ENCODE data around the gene SLC2A11. TPM values are rescaled to one million over a fixed set of nuclear protein-coding genes. Genes with fewer than 3 reads are reported as not detected.

The SLC2A11 gene, protein sequence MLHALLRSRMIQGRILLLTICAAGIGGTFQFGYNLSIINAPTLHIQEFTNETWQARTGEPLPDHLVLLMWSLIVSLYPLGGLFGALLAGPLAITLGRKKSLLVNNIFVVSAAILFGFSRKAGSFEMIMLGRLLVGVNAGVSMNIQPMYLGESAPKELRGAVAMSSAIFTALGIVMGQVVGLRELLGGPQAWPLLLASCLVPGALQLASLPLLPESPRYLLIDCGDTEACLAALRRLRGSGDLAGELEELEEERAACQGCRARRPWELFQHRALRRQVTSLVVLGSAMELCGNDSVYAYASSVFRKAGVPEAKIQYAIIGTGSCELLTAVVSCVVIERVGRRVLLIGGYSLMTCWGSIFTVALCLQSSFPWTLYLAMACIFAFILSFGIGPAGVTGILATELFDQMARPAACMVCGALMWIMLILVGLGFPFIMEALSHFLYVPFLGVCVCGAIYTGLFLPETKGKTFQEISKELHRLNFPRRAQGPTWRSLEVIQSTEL
- total RNA-seq, result 9.4 and 9.6 TPM in 2 replicates

DNA sequence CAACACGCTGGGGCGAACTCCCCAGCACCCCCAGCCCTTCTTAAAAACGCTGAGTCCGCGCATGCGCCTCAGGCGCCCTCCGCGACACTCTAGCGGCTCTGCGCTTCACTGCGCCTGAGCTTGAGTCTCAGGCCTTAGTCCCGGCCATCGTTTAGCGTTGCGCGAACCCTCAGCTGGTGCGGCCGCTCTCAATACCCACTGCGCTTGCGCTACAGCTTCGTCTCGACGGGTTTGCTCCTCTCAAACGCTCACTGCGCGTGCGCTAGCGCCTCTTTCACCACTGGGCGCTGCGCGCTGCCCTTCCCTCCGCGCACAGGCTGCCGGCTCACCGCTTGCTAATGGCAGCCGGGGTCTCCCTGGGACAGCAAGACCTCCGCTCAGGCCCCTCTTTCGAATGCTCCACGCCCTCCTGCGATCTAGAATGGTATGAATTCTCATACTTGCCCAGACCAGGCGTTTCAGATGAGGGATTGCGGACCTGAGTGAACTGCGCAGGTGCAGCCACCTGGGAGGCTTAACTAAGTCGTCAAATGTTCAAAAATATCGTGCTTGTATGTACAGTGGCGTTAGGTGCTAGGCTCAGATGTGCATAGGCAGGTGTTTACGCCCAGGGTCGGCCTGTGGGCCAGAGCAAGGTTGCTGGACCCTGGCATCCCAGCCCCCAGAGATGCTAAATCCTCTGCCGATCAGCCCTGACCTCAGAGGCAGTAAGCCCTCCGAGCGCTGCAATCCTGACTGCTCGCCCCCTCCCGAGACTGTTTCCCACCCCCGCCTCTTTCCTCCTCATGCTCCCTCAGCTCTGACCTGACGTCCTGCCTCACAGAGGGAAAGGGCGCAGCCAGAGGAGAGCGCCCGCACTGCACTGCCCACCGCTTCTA lies at the start of gene SLC2A11:
SLC2A11 (plus strand) TSS at position 270 of the 878 bp plus-strand sequence; CDS start at position 395, 125 bp downstream.
- Mint-ChIP-seq H3K9me3 (no peaks in the 10 kb centered on the region), H3K27me3 (ENCODE audit: low read depth) (peaks cover 5% of the 10 kb centered on the region), H3K4me1 (ENCODE audit: low read depth) (peaks cover 16% of the 10 kb centered on the region), H3K36me3 (ENCODE audit: low read depth) (no peaks in the 10 kb centered on the region), H3K27ac (peak within 1 kb of the TSS; percentile 86), H3K4me3 (ENCODE audit: low read depth) (peak within 1 kb of the TSS; percentile 87)
- DNase-seq (ENCODE audit: low spot score), result peak; percentile 94
- intact Hi-C loops (cut with micrococcal nuclease), result loop anchor here (2.0 kb wide), 3 partner anchors 19 to 57 kb away; partner anchors contain the start of genes DERL3 and MIF

DNA sequence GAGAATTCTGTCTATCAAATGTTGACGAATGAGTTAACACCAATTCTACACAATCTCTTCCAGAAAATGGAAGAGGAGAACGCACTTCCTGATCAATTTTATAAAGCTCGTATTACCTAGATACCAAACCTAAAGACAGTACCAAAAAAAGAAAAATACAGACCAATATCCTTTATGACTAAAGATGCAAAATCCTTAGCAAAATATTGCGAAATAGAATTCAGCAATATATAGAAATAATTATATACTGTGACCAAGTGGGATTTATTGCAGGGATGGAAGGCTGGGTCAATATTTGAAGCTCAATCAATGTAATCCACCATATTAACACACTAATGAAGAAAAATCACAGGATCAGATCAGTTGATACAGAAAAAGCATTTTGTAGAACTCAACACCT lies 45.3 kb upstream of the SLC2A11 start:
- Mint-ChIP-seq H3K9me3 (no peaks in the 10 kb centered on the region), H3K27me3 (ENCODE audit: low read depth) (no peaks in the 10 kb centered on the region), H3K4me1 (ENCODE audit: low read depth) (peaks cover 8% of the 10 kb centered on the region), H3K27ac (no peak overlapping the region), H3K4me3 (ENCODE audit: low read depth) (no peak overlapping the region), H3K36me3 (ENCODE audit: low read depth) (peaks cover 55% of the 10 kb centered on the region)
- no peak for DNase-seq (ENCODE audit: low spot score)
- intact Hi-C loops (cut with micrococcal nuclease), result no loop called here

DNA sequence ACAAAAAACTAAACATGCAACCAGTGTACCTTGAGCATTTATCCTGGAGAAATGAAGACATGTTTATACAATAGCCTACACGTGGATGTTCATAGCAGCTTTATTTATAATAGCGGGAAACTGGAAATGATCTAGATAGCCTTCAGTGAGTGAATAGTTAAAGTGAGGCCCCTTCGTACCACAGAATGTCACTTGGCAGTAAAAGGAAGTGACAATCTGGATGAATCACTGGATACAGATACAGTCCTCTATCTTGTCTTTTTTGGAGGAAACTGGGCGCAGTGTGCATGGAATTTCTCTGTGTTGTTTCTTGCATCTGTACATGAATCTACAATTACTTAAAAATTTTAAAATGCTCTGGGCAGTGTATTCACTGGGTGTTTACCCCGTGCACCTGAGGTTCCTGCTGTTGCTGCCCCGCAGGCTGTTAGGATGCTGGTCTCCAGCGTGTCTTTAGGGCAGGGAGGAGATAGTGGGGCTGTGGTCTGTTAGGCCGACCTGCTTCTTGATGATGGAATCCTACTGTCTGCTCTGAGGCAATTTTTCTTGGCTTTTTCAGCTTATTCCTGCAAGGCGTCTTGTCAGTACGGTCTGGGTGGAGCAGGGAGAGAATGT lies 42.0 kb upstream of the SLC2A11 start:
- no peak overlapping the region for H3K4me3 Mint-ChIP-seq (ENCODE audit: low read depth)
- no peaks in the 10 kb centered on the region for H3K9me3 Mint-ChIP-seq
- intact Hi-C loops (cut with micrococcal nuclease), result no loop called here
- H3K27me3 Mint-ChIP-seq (ENCODE audit: low read depth), result no peaks in the 10 kb centered on the region
- H3K36me3 Mint-ChIP-seq (ENCODE audit: low read depth), result peaks cover 68% of the 10 kb centered on the region
- H3K27ac Mint-ChIP-seq, result no peak overlapping the region
- H3K4me1 Mint-ChIP-seq (ENCODE audit: low read depth), result peaks cover 19% of the 10 kb centered on the region
- no peak for DNase-seq (ENCODE audit: low spot score)

DNA sequence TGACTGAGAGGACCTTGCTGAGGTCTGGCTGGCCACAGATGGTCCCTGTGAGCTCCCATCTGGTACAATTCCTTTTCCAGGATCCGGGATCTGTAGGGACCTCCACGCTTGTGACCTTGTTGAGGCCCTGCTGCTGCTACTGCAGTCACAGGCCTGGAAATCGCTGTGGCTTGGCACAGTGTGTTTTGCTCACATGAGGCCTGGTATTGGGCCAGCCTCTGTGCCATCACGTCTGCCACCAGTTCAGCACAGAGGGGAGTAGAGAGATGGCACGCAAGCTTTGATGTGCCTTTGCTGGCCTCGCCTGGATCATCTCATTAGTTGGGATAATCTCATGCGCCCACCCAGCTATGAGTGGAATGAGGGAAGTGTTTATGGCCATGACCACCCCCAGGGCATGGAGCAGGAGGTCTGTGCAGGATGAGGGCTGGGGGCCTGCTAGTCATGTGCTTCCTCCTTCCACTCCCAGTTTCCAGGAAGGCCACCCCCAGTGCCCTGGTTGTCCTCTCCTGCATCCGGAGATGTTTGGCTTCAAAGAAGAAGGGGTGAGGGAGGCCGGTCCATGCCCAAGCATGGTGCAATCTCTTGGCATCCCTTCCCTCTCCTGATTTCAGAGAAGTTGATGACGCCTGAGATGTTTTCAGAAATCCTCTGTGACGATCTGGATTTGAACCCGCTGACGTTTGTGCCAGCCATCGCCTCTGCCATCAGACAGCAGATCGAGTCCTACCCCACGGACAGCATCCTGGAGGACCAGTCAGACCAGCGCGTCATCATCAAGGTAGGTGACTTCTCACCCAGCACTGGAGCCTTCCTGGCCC lies 41.3 kb upstream of the SLC2A11 start:
- no peaks in the 10 kb centered on the region for H3K27me3 Mint-ChIP-seq (ENCODE audit: low read depth)
- intact Hi-C loops (cut with micrococcal nuclease), result no loop called here
- no peak overlapping the region for H3K4me3 Mint-ChIP-seq (ENCODE audit: low read depth)
- H3K4me1 Mint-ChIP-seq (ENCODE audit: low read depth), result peaks cover 21% of the 10 kb centered on the region
- no peak for DNase-seq (ENCODE audit: low spot score)
- peaks cover 68% of the 10 kb centered on the region for H3K36me3 Mint-ChIP-seq (ENCODE audit: low read depth)
- H3K9me3 Mint-ChIP-seq, result no peaks in the 10 kb centered on the region
- H3K27ac Mint-ChIP-seq, result no peak overlapping the region

DNA sequence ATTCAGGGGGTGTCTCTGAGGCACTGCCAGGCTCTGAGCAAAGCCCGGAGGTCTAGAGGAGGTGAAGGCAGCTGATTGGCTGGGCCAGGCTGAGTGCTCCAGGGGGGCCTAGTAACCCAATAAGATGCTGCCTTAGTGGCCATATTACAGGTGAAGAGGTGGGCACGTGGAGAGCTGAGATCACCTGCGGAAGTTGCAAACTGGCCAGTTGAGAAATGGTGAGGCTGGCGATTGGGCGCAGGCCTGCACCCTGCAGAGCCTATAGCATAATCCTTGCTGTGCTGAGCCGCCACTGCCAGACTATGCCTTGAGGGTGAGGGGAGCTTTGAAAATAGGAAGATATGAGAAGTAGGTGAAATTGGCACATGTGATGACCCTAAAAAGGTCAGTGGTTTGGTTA lies 40.5 kb upstream of the SLC2A11 start:
- intact Hi-C loops (cut with micrococcal nuclease), result no loop called here
- no peak overlapping the region for H3K4me3 Mint-ChIP-seq (ENCODE audit: low read depth)
- peaks cover 71% of the 10 kb centered on the region for H3K36me3 Mint-ChIP-seq (ENCODE audit: low read depth)
- peaks cover 21% of the 10 kb centered on the region for H3K4me1 Mint-ChIP-seq (ENCODE audit: low read depth)
- peak overlapping the region; percentile 39 for H3K27ac Mint-ChIP-seq
- H3K27me3 Mint-ChIP-seq (ENCODE audit: low read depth), result no peaks in the 10 kb centered on the region
- no peak for DNase-seq (ENCODE audit: low spot score)
- H3K9me3 Mint-ChIP-seq, result no peaks in the 10 kb centered on the region

DNA sequence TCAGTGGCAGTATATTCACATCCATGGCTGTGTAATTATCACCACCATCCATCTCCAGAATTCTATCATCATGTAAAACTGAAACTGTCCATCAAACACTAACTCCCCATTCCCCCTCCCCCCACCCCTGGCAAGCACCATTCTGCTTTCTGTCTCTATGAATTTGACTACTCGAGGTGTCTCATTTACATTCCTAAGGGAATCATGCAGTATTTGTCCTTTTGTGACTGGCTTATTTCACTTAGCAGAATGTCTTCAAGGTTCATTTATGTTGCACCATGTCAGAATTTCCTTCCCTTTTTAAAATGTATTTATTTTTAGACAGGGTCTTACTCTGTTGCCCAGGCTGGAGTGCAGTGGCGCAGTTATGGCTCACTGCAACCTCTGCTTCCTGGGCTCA lies 39.1 kb upstream of the SLC2A11 start:
- peaks cover 74% of the 10 kb centered on the region for H3K36me3 Mint-ChIP-seq (ENCODE audit: low read depth)
- no peak overlapping the region for H3K4me3 Mint-ChIP-seq (ENCODE audit: low read depth)
- H3K4me1 Mint-ChIP-seq (ENCODE audit: low read depth), result peaks cover 21% of the 10 kb centered on the region
- intact Hi-C loops (cut with micrococcal nuclease), result no loop called here
- no peaks in the 10 kb centered on the region for H3K27me3 Mint-ChIP-seq (ENCODE audit: low read depth)
- DNase-seq (ENCODE audit: low spot score), result no peak
- no peaks in the 10 kb centered on the region for H3K9me3 Mint-ChIP-seq
- no peak overlapping the region for H3K27ac Mint-ChIP-seq

DNA sequence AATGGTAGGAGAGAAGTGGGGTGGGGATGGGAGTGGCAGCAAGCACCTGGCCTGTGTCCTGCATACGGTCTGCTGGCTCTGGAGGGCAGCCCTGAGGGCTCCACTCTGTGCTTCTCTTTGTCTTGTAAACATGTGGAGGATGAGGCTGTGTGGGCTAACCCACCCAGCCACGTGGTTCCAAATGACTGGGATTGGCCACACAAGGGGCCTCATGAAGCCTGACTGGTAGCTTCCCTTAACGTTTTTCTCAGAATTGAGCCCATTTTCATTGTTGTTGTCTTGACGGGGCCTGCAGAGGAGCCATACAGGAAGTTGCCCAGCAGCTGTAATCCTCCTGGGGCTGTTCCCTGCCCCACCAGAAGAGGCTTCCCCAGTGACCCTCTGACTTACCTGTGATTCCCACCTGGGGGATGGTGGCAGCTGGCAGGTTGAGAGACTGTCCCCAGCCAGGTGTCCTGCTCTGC lies 36.9 kb upstream of the SLC2A11 start:
- Mint-ChIP-seq H3K4me3 (ENCODE audit: low read depth) (no peak overlapping the region), H3K27ac (peak overlapping the region; percentile 74), H3K4me1 (ENCODE audit: low read depth) (peaks cover 26% of the 10 kb centered on the region), H3K9me3 (no peaks in the 10 kb centered on the region), H3K36me3 (ENCODE audit: low read depth) (peaks cover 78% of the 10 kb centered on the region), H3K27me3 (ENCODE audit: low read depth) (no peaks in the 10 kb centered on the region)
- intact Hi-C loops (cut with micrococcal nuclease), result no loop called here
- peak; percentile 28 for DNase-seq (ENCODE audit: low spot score)

DNA sequence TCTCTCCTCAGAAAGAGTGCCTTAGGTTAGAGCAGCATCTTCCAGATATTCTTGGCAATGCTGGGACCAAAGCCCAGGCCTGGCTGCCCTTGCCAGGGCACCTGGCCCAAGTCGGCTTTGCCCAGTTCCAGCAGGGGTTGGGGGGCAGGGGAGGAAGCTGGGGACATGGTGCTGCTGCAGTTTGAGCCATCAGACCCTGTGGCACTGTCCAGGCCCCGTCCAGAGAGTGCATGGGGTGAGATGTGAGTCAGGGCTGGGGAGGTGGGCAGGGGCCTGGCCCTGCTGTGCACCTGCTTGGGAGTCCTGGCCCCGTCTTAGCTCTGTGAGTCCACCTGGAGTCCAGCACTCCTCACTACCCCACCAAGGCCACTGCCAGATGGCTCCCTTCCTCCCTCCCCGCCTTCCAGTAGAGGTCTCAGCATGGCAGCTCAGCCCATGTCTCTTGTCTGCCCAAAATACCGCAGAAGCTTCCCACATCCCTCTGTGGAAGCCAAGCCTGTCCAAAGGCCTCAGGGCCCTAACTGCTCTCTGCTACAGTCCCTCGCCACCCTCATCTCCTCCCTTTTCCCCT lies 35.5 kb upstream of the SLC2A11 start:
- no peak for DNase-seq (ENCODE audit: low spot score)
- intact Hi-C loops (cut with micrococcal nuclease), result no loop called here
- Mint-ChIP-seq H3K27ac (peak overlapping the region; percentile 30), H3K4me1 (ENCODE audit: low read depth) (peaks cover 28% of the 10 kb centered on the region), H3K27me3 (ENCODE audit: low read depth) (no peaks in the 10 kb centered on the region), H3K36me3 (ENCODE audit: low read depth) (peaks cover 76% of the 10 kb centered on the region), H3K9me3 (no peaks in the 10 kb centered on the region), H3K4me3 (ENCODE audit: low read depth) (no peak overlapping the region)

DNA sequence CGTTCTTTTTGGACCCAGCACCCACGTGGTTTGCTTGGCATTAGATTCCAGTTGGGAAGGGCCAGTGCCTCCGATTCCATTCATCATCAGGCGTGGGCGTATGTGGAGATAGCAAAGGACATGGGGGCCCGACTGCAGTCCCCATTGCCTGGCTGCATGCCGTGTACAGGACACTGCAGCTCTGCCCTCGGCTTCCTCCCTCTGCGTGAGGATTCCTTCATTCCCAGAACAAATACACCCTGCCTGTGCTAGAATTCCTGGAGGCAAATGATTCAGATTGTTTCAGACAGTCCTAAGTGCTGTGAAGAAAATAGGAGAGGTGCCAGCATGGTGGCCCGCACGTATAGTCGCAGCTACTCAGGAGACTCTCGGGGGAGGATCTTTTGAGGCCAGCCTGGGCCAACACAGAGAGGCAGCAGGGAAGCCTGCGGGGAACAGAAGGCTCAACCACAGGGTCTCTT lies 34.3 kb upstream of the SLC2A11 start:
- Mint-ChIP-seq H3K4me1 (ENCODE audit: low read depth) (peaks cover 25% of the 10 kb centered on the region), H3K36me3 (ENCODE audit: low read depth) (peaks cover 70% of the 10 kb centered on the region), H3K9me3 (no peaks in the 10 kb centered on the region), H3K27me3 (ENCODE audit: low read depth) (no peaks in the 10 kb centered on the region), H3K4me3 (ENCODE audit: low read depth) (no peak overlapping the region), H3K27ac (no peak overlapping the region)
- DNase-seq (ENCODE audit: low spot score), result no peak
- intact Hi-C loops (cut with micrococcal nuclease), result no loop called here

DNA sequence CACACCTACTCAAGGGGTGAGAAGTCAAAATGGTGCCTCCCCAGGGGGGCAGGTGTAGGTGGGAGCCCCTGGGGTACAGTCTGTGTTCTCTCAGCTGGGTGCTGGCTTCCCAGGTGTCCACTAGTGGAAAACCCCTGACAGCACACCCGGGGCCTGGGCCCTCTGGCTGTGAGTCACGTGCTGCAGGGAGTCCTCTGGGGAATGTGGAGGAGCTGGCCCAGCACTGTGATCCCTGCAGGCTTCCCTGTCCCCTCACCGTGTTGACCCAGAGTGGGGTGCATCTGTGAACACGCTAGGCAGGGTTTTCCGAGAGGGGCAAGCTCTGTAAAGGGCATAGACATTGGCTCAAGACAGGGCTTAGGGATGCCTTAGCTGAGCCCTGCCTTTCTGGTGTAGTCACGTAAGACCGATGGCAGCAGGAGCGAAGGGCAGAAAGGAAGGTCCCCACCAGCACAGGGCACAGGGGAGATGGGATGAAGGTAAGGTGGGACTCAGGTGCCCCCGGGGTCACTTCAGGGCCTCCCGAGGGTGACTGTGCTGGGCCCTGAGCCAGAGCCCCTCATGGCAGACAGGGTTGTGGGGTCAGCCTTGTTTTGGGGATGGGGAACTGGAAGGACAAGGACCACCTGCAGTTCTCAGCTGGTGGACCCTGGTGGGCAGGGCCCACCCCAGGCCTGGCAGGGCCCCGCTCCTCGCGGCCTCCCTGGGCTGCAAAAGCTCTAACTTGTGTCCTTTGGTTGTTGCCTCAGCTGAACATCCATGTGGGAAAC lies 33.0 kb upstream of the SLC2A11 start:
- H3K36me3 Mint-ChIP-seq (ENCODE audit: low read depth), result peaks cover 67% of the 10 kb centered on the region
- peaks cover 22% of the 10 kb centered on the region for H3K4me1 Mint-ChIP-seq (ENCODE audit: low read depth)
- no peaks in the 10 kb centered on the region for H3K27me3 Mint-ChIP-seq (ENCODE audit: low read depth)
- H3K9me3 Mint-ChIP-seq, result no peaks in the 10 kb centered on the region
- peak overlapping the region; percentile 20 for H3K27ac Mint-ChIP-seq
- intact Hi-C loops (cut with micrococcal nuclease), result no loop called here
- no peak for DNase-seq (ENCODE audit: low spot score)
- no peak overlapping the region for H3K4me3 Mint-ChIP-seq (ENCODE audit: low read depth)

DNA sequence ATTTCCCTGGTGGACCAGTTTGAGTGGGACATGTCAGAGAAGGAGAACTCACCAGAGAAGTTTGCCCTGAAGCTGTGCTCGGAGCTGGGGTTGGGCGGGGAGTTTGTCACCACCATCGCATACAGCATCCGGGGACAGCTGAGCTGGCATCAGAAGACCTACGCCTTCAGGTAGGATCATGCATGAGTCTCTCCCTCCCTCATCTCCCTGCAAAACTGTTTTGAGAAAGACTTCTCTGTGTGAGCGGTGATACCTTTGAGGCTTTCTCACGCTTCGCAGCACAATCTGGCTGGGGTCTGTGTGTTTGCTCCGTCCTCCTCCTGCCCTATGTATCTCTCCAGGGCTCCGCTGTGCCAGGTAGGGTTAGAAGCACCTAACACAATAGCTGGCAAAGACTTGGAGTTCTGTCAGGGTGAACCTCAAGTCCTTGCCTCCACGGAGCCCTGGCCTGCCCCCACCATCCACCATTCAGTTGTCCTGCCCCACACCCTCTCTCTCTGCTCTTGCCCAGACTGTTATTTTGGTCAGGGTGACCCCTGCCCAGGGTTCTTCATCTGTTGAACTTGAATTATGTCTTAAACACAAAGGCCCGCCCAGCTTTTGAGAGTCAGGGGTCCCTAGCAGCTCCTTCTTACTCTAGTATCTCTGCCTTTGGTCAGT lies 32.3 kb upstream of the SLC2A11 start:
- H3K9me3 Mint-ChIP-seq, result no peaks in the 10 kb centered on the region
- peaks cover 18% of the 10 kb centered on the region for H3K4me1 Mint-ChIP-seq (ENCODE audit: low read depth)
- DNase-seq (ENCODE audit: low spot score), result no peak
- H3K4me3 Mint-ChIP-seq (ENCODE audit: low read depth), result no peak overlapping the region
- peak overlapping the region; percentile 74 for H3K27ac Mint-ChIP-seq
- no peaks in the 10 kb centered on the region for H3K27me3 Mint-ChIP-seq (ENCODE audit: low read depth)
- peaks cover 67% of the 10 kb centered on the region for H3K36me3 Mint-ChIP-seq (ENCODE audit: low read depth)
- intact Hi-C loops (cut with micrococcal nuclease), result no loop called here
